ENCODE results near the gene ATP2B2. TPM values are rescaled to one million over a fixed set of nuclear protein-coding genes. Genes with fewer than 3 reads are reported as not detected.

ATP2B2 gene
- total and polyA plus RNA-seq, 9 of the 15 experiments (the other 6 are each of a cell fraction or from before 2014, with no cell fraction given), result 0.06 TPM; not detected in 8

DNA sequence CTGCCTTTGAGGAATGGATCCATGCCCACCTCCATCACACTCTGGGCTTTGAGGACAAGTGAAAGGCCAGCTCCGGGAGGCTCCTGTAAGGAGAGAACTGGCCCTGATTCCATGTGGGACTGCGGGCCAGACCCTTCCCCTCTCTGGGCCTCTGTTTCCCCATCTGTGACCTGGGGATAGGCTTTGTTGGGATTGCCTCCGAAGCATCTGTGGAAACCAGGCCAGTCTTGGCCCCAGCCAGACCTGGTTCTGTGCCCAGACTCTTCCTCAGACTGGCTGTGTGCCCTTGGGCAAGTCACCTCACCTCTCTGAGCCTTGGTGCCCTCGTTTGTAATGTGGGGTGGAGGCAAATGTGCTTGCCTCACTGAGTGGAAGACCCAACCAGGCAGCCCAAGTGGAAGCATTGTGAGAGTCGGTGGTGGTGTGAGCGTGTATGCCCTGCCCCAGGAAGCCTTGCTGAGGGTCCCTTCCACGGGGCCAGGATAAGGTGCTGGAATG, 163.4 kb downstream of the ATP2B2 start:
- peaks cover 39% of the 10 kb centered on the region for H4K20me1 ChIP-seq (replicated peaks; ENCODE audit: control insufficient read depth, insufficient read depth, low read length)
- WGBS (ENCODE audit: insufficient coverage, low coverage, missing lambda C conversion rate), result 0% methylated on average over 7 of the region's 7 CpGs
- ChIA-PET CTCF (ENCODE audit: low intra/inter-chr PET ratio) (interaction anchor here (0.6 kb wide), 1 partner anchor 664 kb away, joined by 3 read pairs; no protein-coding TSS in a partner anchor), POLR2A (interaction anchor here (0.8 to 1.2 kb wide), 2 partner anchors 23 to 225 kb away, joined by 3 to 4 read pairs; no protein-coding TSS in a partner anchor)
- DNase-seq (ENCODE audit: extremely low read depth in 1 of 4, low spot score in 3 of 4) (no peak), ATAC-seq (no peak), FAIRE-seq (no peak)
- TF ChIP-seq POLR2A (conservative IDR thresholded peaks at IDR 0.05) (no peak), ZFP91 (CRISPR knock-in tag; IDR thresholded peaks at IDR 0.05) (no peak), SP2 (IDR thresholded peaks at IDR 0.05; ENCODE audit: extremely low read depth, low read depth, low read length, poor library complexity, severe bottlenecking) (no peak), ZFP36 (IDR thresholded peaks at IDR 0.05; ENCODE audit: low read depth, low read length, partially characterized antibody) (peak; percentile 64), CBX8 (IDR thresholded peaks at IDR 0.05; ENCODE audit: borderline replicate concordance, extremely low read depth, low read depth, low read length, poor library complexity, severe bottlenecking) (no peak)
- no peak overlapping the region for H3K27ac ChIP-seq (ENCODE audit: extremely low read depth, low read depth, low read length)
- no peaks in the 10 kb centered on the region for H3K9me1 ChIP-seq (ENCODE audit: control insufficient read depth, insufficient read depth, low read length)
- no TSS peak for BruUV-seq (replicated peaks)
- peaks cover 0 to 27% of the 10 kb centered on the region in 2 experiments; a peak in 1 of 5 replicates for H3K4me1 ChIP-seq (replicated peaks in 1 of 2; ENCODE audit: control insufficient read depth in 2 of 2, insufficient read depth in 2 of 2, low read length in 2 of 2)
- in situ Hi-C loops (cut with MboI), result no loop called here
- no peak overlapping the region for H3K4me2 ChIP-seq (ENCODE audit: insufficient read depth, low read length)
- H3K4me3 ChIP-seq, result no peak overlapping the region
- no peak overlapping the region for H3K9ac ChIP-seq (ENCODE audit: insufficient read depth in 1 of 2, low read depth in 2 of 2, low read length in 2 of 2)
- H3K79me2 ChIP-seq (ENCODE audit: control insufficient read depth, insufficient read depth, low read length), result no peaks in the 10 kb centered on the region
- intact Hi-C loops (cut with micrococcal nuclease), result no loop called here
- H3K9me3 ChIP-seq (replicated peaks; ENCODE audit: control insufficient read depth, insufficient read depth, low read depth, low read length), result no peaks in the 10 kb centered on the region
- H3K36me3 ChIP-seq (ENCODE audit: control insufficient read depth, insufficient read depth, low read length), result no peaks in the 10 kb centered on the region
- peaks cover 50 to 95% of the 10 kb centered on the region in 2 experiments; a peak in 4 of 5 replicates for H3K27me3 ChIP-seq (ENCODE audit: control insufficient read depth in 2 of 2, insufficient read depth in 2 of 2, low read length in 2 of 2)
- H2AFZ ChIP-seq (ENCODE audit: low read depth, low read length), result no peak overlapping the region
